ENCODE data around the gene RANGAP1. TPM values are rescaled to one million over a fixed set of nuclear protein-coding genes. Genes with fewer than 3 reads are reported as not detected.

RANGAP1 gene
- total RNA-seq, 1 donor from 2014 or later, result 65.0 TPM

DNA sequence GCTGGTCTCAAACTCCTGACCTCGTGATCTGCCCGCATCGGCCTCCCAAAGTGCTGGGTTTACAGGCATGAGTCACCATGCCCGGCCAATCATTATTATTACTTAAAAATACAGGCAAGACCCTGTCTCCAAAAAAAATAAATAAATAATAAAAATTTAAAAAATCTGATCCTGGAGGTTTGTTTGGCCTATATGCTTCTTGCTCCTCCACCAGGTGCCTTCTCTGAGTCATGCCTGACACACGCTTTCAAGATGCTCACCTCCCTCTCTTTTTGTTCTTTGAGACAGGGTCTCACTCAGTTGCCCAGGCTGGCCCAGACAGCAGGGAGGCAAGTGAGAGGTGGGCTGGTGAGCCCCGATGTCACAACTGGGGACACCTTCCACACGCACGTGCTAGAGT is 28.8 kb upstream of the RANGAP1 start:
- TF ChIP-seq, protein P1, sequence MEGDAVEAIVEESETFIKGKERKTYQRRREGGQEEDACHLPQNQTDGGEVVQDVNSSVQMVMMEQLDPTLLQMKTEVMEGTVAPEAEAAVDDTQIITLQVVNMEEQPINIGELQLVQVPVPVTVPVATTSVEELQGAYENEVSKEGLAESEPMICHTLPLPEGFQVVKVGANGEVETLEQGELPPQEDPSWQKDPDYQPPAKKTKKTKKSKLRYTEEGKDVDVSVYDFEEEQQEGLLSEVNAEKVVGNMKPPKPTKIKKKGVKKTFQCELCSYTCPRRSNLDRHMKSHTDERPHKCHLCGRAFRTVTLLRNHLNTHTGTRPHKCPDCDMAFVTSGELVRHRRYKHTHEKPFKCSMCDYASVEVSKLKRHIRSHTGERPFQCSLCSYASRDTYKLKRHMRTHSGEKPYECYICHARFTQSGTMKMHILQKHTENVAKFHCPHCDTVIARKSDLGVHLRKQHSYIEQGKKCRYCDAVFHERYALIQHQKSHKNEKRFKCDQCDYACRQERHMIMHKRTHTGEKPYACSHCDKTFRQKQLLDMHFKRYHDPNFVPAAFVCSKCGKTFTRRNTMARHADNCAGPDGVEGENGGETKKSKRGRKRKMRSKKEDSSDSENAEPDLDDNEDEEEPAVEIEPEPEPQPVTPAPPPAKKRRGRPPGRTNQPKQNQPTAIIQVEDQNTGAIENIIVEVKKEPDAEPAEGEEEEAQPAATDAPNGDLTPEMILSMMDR (IDR thresholded peaks at IDR 0.05; ENCODE audit: insufficient read depth, low read length, severe bottlenecking), result no peak
- FAIRE-seq (no peak), DNase-seq (ENCODE audit: low read depth) (no peak)
- H3K36me3 ChIP-seq (ENCODE audit: control insufficient read depth, insufficient read depth, low read length), result no peaks in the 10 kb centered on the region
- H3K4me3 ChIP-seq (ENCODE audit: low read depth, low read length), result no peak overlapping the region
- H3K27me3 ChIP-seq (ENCODE audit: control insufficient read depth, insufficient read depth, low read length), result no peaks in the 10 kb centered on the region

GRCh38 chr22:41311487-41311886 is 25.5 kb upstream of the RANGAP1 start:
- DNase-seq (ENCODE audit: low read depth) (no peak), FAIRE-seq (no peak)
- no peaks in the 10 kb centered on the region for H3K27me3 ChIP-seq (ENCODE audit: control insufficient read depth, insufficient read depth, low read length)
- H3K4me3 ChIP-seq (ENCODE audit: low read depth, low read length), result no peak overlapping the region
- H3K36me3 ChIP-seq (ENCODE audit: control insufficient read depth, insufficient read depth, low read length), result peaks cover 6% of the 10 kb centered on the region
- TF ChIP-seq, protein P1 (IDR thresholded peaks at IDR 0.05; ENCODE audit: insufficient read depth, low read length, severe bottlenecking), result no peak

- Histone ChIP-seq H3K27me3 (ENCODE audit: control insufficient read depth, insufficient read depth, low read length) (no peaks in the 10 kb centered on the region), H3K4me3 (ENCODE audit: low read depth, low read length) (no peak overlapping the region), H3K36me3 (ENCODE audit: control insufficient read depth, insufficient read depth, low read length) (peaks cover 6% of the 10 kb centered on the region)
- TF ChIP-seq, protein P1 (IDR thresholded peaks at IDR 0.05; ENCODE audit: insufficient read depth, low read length, severe bottlenecking), result no peak
- FAIRE-seq (no peak), DNase-seq (ENCODE audit: low read depth) (no peak)
Measured at GRCh38 chr22:41310336-41310735, 24.3 kb upstream of the RANGAP1 start.

DNA sequence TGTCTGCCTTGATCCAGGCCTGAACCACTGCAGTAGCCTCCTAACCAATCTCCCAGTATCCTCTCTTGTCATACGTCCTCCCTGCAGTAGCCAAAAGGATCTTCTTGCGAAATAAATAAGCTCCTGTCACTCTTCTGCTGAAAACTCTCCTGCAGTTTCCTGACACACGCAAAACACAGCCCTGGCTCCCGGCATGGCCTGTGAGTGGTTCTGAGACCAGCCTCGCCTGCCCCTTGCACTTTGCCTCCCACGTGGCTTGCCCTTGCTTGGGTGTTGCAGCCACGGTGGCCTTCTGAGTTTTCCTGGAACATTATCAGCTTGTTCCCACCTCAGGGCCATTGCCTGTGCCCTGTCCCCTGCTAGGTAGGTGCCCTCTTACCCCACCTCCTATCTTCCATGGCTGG is 22.6 kb upstream of the RANGAP1 start:
- no peak for DNase-seq (ENCODE audit: low read depth)
- Histone ChIP-seq H3K4me3 (ENCODE audit: low read depth, low read length) (no peak overlapping the region), H3K36me3 (ENCODE audit: control insufficient read depth, insufficient read depth, low read length) (peaks cover 6% of the 10 kb centered on the region), H3K27me3 (ENCODE audit: control insufficient read depth, insufficient read depth, low read length) (no peaks in the 10 kb centered on the region)
- TF ChIP-seq, protein P1 (IDR thresholded peaks at IDR 0.05; ENCODE audit: insufficient read depth, low read length, severe bottlenecking), result no peak
- no peak for FAIRE-seq

GRCh38 chr22:41308054-41308453 is 22.1 kb upstream of the RANGAP1 start:
- Histone ChIP-seq H3K4me3 (ENCODE audit: low read depth, low read length) (no peak overlapping the region), H3K27me3 (ENCODE audit: control insufficient read depth, insufficient read depth, low read length) (no peaks in the 10 kb centered on the region), H3K36me3 (ENCODE audit: control insufficient read depth, insufficient read depth, low read length) (peaks cover 6% of the 10 kb centered on the region)
- no peak for FAIRE-seq
- TF ChIP-seq, protein P1 (IDR thresholded peaks at IDR 0.05; ENCODE audit: insufficient read depth, low read length, severe bottlenecking), result no peak
- no peak for DNase-seq (ENCODE audit: low read depth)

DNA sequence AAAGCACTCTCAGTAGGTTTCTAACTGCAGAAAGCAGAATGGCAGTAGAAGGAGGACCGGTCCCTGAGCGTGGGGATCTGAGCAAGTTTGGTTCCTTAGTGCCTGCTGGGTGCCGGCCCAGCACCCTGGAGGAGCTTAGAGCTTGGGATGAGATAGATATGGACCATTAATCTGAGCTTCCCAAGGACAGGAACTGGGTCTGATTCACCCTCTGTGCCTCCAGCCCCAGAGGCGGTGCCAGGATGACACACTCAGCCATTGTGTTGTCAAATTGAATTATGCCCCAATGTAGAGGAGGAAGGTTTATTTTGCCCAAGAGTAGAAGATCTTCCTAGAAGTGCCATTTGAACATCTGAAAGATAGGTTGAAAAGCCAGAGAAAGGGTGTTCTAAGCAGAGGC is 19.7 kb upstream of the RANGAP1 start:
- no peak for FAIRE-seq
- H3K4me3 ChIP-seq (ENCODE audit: low read depth, low read length), result no peak overlapping the region
- peak; percentile 79 for DNase-seq (ENCODE audit: low read depth)
- H3K36me3 ChIP-seq (ENCODE audit: control insufficient read depth, insufficient read depth, low read length), result peaks cover 6% of the 10 kb centered on the region
- TF ChIP-seq, protein P1 (IDR thresholded peaks at IDR 0.05; ENCODE audit: insufficient read depth, low read length, severe bottlenecking), result no peak
- H3K27me3 ChIP-seq (ENCODE audit: control insufficient read depth, insufficient read depth, low read length), result no peaks in the 10 kb centered on the region
